Raji (cell line): ENCODE data around the gene FAM98C.

ENCODE experiments used
- POLR2A ChIP-seq: IDR thresholded peaks from 2 replicates; pipeline ENCODE4 v1.6.1; 2011; ENCODE audit warnings: low read depth, low read length, control low read depth; ENCODE audit not compliant: insufficient read depth

Gene FAM98C

DNA sequence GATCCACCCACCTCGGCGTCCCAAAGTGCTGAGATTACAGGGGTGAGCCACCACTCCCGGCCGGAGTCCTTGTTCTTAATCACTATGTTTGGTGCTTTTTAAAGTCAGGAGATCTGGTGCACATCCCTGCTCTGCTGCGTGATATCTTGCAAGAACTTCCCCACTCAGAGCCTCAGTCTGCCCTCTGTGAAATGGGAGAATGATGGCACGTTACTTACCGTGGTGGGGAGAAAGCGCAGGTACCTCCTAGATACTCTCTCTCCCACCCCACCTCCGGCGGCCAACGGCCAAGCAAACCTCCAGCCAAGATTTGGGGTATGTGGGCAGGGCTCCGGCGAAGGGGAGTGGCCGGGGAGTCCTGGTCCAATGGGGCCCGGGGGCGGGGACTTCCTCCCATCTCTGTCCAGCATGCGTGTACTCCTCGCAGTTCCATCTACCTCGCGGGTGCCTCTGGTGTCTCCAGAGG lies 30.4 kb downstream of the FAM98C start, which contains the start of gene RYR1:
Gene RYR1, plus strand, starts transcription at position 424 of the 466 bp plus-strand sequence. CDS start 139 bp downstream, outside the sequence.
- no peak for TF ChIP-seq POLR2A

- TF ChIP-seq POLR2A = no peak
These were observed 31.7 kb downstream of the FAM98C start for GRCh38 chr19:38434549-38435051.

DNA sequence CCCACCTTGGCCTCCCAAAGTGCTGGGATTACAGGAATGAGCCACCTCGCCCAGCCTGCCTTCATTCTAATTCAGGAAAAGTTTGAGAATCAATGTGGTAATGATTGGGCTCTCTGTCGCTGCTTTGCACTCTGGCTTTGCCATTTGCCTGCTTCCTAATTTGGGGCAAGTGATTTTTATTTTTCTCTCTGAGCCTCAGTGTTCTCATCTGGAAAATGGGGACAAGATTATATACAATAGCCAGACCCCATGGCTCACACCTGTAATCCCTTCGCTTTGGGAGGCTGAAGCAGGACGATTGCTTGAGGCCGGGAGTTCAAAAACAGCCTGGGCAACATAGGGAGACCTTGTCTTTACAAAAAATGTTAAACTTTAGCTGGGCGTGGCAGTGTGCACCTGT lies 34.4 kb downstream of the FAM98C start:
- no peak for TF ChIP-seq POLR2A

GRCh38 chr19:38437917-38438316 lies 35.0 kb downstream of the FAM98C start:
- no peak for TF ChIP-seq POLR2A

- no peak for TF ChIP-seq POLR2A
These were observed 37.7 kb downstream of the FAM98C start for GRCh38 chr19:38440592-38440991.

- no peak for TF ChIP-seq POLR2A
These were observed 38.9 kb downstream of the FAM98C start for GRCh38 chr19:38441657-38442348.

DNA sequence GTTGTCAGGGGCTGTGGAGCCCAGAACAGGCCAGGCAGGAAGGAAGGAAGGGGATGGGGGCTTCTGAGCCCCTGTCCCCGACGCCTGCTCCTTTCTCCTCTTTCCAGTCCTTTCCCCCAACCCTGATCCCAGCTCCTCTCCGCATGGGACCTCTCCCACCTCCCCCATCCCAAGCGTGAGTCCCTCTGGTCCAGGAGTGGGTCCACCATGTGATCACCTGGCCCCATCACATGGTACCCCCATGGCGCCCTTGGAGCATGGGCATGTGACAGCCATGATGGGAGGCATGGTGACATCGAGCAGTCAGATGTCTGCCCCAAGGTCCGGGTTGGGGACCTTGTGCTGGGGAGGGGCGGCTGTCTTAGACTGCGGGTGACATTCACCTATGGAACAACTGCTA lies 39.8 kb downstream of the FAM98C start:
- TF ChIP-seq POLR2A = no peak

- TF ChIP-seq POLR2A = no peak
These were observed 40.6 kb downstream of the FAM98C start for GRCh38 chr19:38443458-38443999.

- no peak for TF ChIP-seq POLR2A
These were observed 41.1 kb downstream of the FAM98C start for GRCh38 chr19:38444026-38444425.

DNA sequence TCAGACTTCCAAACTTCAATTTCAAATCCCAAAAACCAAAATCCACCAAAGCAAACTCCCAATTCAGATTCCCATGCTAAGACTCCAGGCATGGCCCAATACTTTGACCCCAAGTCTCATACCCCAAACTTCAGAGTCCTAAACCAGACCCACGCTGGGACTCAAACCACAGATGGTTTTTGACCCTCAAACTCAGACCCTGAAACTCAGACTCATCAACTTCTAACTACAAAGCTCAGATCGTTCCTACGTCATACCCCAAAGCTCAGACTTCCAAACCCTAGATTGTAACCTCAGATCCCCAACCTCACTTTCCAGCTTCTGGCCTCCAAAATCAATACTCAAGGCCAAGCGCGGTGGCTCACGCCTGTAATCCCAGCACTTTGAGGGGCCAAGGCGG lies 42.5 kb downstream of the FAM98C start:
- no peak for TF ChIP-seq POLR2A

GRCh38 chr19:38448225-38448624 lies 45.3 kb downstream of the FAM98C start:
- no peak for TF ChIP-seq POLR2A

- TF ChIP-seq POLR2A = no peak
These were observed 46.6 kb downstream of the FAM98C start for GRCh38 chr19:38449518-38449917.

DNA sequence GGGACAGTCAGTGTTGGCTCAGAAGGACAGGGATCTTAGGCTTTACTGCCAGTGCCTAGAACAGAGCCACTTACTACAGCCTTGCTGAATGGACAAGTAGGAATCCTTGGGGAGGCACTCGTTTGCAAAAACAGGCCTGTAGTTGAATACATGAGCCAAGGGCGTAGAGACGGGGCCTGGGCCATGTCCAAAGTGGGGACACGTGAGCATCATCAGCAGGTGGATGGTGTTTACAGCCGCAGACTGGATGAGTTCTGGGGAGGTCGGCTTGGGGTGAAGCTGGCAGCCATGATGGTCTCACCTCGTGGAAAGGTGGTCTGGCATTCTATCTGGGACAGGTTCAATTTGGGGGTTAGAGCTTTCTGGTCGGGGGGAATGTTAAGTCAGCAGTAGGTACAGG lies 48.1 kb downstream of the FAM98C start:
- TF ChIP-seq POLR2A = no peak

GRCh38 chr19:38451629-38452028 lies 48.7 kb downstream of the FAM98C start:
- no peak for TF ChIP-seq POLR2A

GRCh38 chr19:38452430-38453366 lies 49.8 kb downstream of the FAM98C start:
- TF ChIP-seq POLR2A = no peak
